Measurements from ENCODE around the gene SARS2.

DNA sequence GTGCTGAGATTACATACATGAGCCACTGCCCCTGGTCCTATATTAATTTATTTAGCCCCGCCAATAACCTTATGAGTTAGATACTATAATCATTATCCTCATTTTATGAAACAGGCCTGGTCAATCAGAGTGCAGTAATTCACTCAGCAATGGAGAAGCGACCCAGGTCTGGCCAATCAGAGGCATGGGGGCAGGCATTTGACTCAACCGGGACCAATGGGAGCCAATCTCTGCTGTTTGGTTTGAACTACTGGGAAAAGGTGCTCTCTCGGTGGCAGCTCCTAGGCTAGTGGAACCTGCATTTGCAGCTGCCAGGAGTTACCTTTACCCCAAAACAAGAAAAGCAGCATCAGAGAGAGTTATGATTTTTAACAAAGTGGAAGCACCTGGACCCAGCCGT is 37.7 kb downstream of the SARS2 start:
- TF ChIP-seq POLR2AphosphoS5 (IDR thresholded peaks at IDR 0.05; ENCODE audit: low read depth, low read length) (no peak), TAF1 (IDR thresholded peaks at IDR 0.05; ENCODE audit: borderline replicate concordance, insufficient read depth, low read length) (no peak), SIN3A (IDR thresholded peaks at IDR 0.05; ENCODE audit: borderline replicate concordance, insufficient read depth, low read length) (no peak), FOXP2 (optimal IDR thresholded peaks at IDR 0.05; ENCODE audit: borderline replicate concordance, extremely low read depth, extremely low read length, insufficient read depth) (no peak)
- TF ChIP-seq, protein P1, sequence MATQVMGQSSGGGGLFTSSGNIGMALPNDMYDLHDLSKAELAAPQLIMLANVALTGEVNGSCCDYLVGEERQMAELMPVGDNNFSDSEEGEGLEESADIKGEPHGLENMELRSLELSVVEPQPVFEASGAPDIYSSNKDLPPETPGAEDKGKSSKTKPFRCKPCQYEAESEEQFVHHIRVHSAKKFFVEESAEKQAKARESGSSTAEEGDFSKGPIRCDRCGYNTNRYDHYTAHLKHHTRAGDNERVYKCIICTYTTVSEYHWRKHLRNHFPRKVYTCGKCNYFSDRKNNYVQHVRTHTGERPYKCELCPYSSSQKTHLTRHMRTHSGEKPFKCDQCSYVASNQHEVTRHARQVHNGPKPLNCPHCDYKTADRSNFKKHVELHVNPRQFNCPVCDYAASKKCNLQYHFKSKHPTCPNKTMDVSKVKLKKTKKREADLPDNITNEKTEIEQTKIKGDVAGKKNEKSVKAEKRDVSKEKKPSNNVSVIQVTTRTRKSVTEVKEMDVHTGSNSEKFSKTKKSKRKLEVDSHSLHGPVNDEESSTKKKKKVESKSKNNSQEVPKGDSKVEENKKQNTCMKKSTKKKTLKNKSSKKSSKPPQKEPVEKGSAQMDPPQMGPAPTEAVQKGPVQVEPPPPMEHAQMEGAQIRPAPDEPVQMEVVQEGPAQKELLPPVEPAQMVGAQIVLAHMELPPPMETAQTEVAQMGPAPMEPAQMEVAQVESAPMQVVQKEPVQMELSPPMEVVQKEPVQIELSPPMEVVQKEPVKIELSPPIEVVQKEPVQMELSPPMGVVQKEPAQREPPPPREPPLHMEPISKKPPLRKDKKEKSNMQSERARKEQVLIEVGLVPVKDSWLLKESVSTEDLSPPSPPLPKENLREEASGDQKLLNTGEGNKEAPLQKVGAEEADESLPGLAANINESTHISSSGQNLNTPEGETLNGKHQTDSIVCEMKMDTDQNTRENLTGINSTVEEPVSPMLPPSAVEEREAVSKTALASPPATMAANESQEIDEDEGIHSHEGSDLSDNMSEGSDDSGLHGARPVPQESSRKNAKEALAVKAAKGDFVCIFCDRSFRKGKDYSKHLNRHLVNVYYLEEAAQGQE (IDR thresholded peaks at IDR 0.05; ENCODE audit: insufficient read depth in 1 of 2, low read depth in 2 of 2, low read length in 2 of 2) = no peak

Measured in PFSK-1 (cell line).